Amniotic epithelial cell (primary cell): Measurements from ENCODE around the gene SLC39A2.
"Not testable (repeated sequence)": the region's sequence is repeated elsewhere in the genome, so short reads cannot be mapped to it uniquely, and the experiment has no call there.

Experiments used
- DNase-seq: peaks from one replicate; pipeline ENCODE4 v3.0.0-alpha.2; 2010; ENCODE audit warnings: low read depth

Gene SLC39A2

GRCh38 chr14:20997115-20997514, 2.0 kb upstream of the SLC39A2 start:
- no peak for DNase-seq

GRCh38 chr14:20997564-20997963, 1.5 kb upstream of the SLC39A2 start:
- no peak for DNase-seq

- no peak for DNase-seq
Measured at GRCh38 chr14:20998139-20998538, 954 bp upstream of the SLC39A2 start.

GRCh38 chr14:20999591-20999990, 498 bp downstream of the SLC39A2 start:
- no peak for DNase-seq

GRCh38 chr14:21001218-21001617, 2.1 kb downstream of the SLC39A2 start:
- DNase-seq, result no peak

GRCh38 chr14:21003788-21004346, 4.8 kb downstream of the SLC39A2 start:
- DNase-seq, result no peak

- not testable (repeated sequence) for DNase-seq
Measured at GRCh38 chr14:21009721-21010120, 10.6 kb downstream of the SLC39A2 start.

GRCh38 chr14:21011136-21011535, 12.0 kb downstream of the SLC39A2 start:
- DNase-seq, result no peak

GRCh38 chr14:21014761-21015190, 15.7 kb downstream of the SLC39A2 start:
- DNase-seq, result peak; percentile 77

- DNase-seq, result no peak
Measured at GRCh38 chr14:21015312-21015711, 16.2 kb downstream of the SLC39A2 start.

- DNase-seq, result no peak
Measured at GRCh38 chr14:21016413-21017190, 17.5 kb downstream of the SLC39A2 start.

- DNase-seq, result no peak
Measured at GRCh38 chr14:21017528-21018245, 18.6 kb downstream of the SLC39A2 start.

- no peak for DNase-seq
Measured at GRCh38 chr14:21018286-21018685, 19.2 kb downstream of the SLC39A2 start.

- DNase-seq, result no peak
Measured at GRCh38 chr14:21018781-21019180, 19.7 kb downstream of the SLC39A2 start.

GRCh38 chr14:21019366-21019765, 20.3 kb downstream of the SLC39A2 start:
- DNase-seq, result no peak

GRCh38 chr14:21020977-21021545, 22.0 kb downstream of the SLC39A2 start:
- DNase-seq, result no peak

GRCh38 chr14:21022686-21023085, 23.6 kb downstream of the SLC39A2 start:
- DNase-seq, result no peak

- no peak for DNase-seq
Measured at GRCh38 chr14:21023174-21023573, 24.1 kb downstream of the SLC39A2 start.

- no peak for DNase-seq
Measured at GRCh38 chr14:21023817-21024584, 24.9 kb downstream of the SLC39A2 start.

- DNase-seq, result no peak
Measured at GRCh38 chr14:21024585-21025370, 25.7 kb downstream of the SLC39A2 start, which contains the start of gene NDRG2. TSS of gene NDRG2 (minus strand) at chr14:21025061. CDS start at chr14:21023315, 1,746 bp downstream.
